Measurements from ENCODE around the gene LRWD1.
A peak's percentile ranks its signal among the peaks of the same experiment; 100 is the strongest.
"Not testable (repeated sequence)": the region's sequence is repeated elsewhere in the genome, so short reads cannot be mapped to it uniquely, and the experiment has no call there.

LRWD1 gene

DNA sequence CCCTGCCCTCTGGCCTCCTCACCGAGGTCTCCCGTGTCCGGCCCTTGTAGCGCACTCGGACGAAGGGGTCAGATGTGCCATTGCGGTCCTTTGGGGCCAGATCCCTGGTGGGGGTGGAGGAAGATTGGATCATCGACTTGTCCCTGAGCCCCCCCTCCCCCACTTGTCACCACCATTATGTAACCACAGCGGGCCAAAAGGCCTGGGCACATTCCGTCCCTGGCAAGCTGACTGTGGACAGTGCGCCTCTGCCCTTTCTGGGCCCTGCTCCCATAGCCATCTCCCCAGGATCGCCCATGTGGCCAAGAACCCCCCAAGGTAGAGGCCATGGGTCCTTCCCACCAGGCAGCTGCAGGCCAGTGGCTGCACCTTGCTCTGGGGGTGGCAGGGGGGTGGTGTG is 38.4 kb downstream of the LRWD1 start:
- DNase-seq, result not testable (repeated sequence)

DNA sequence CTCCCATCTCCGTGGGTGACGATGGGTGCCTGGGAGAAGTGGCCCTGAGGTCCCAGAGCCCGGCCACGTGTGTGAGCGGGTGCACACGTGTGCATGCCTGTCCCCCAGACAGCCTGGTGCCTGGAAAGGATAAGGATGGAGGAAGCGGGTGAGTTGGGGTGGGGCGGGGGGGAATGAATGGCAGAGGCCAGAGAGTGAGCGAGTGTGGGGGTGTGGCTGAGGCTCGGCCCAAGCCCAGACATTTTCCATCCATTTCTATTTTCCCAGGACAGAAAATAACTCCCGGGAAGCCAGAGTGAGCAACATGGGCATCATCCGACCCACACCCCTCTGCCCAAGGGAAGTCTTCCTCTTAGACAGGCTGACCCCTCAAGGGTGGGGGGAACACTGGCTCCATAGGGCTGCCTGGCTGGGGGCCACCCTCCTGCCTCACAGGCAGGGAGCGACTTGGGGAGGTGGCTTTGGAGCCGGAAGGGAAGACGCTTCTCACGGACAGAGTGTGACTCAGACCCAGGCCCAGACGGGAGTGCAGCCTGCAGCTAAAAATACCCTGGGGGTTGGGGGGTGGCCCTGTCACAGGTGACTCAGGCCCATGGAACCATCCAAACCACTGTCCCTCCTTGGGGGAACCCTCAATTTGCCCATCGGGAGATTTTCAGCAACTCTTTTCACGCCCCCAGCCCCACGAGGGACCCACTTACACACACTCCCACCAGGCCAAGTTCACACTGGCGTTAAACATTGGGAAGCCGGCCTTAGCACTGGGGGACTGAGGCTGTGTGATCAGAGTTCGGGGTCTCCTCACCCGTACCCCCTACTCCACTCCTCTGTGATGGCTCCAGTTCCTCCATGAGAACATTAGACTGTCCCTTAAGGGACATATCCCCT is 40.8 kb downstream of the LRWD1 start:
- not testable (repeated sequence) for DNase-seq

DNA sequence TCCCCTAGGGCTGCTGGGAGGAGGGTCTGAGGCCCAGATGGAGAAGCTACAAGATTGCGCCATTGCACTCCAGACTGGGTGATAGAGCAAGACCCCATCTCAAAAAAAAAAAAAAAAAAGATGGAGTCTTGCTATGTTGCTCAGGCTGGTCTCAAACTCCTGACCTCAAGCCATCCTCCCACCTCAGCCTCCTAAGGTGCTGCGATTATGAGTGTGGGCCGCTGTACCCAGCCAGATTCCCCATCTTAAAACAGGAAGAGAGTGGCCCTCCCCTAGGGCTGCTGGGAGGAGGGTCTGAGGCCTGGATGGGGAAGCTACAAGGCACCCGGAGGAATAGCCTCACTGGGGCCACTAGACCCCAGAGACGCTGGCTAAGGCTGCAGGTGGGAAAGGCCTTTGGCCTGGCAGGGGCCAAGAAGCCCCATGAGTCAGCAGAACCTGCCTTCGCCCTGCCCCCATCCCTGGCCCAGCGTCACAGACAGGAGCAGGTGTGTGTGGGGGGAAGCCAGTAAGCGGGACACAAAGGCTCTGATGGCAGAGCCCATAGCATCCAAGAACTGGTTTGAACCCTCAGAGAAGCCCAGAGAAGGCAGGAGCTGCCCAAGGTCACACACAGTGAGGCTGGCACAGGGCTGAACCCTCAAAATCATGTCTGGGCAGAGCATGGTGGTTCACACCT is 42.8 kb downstream of the LRWD1 start:
- not testable (repeated sequence) for DNase-seq

DNA sequence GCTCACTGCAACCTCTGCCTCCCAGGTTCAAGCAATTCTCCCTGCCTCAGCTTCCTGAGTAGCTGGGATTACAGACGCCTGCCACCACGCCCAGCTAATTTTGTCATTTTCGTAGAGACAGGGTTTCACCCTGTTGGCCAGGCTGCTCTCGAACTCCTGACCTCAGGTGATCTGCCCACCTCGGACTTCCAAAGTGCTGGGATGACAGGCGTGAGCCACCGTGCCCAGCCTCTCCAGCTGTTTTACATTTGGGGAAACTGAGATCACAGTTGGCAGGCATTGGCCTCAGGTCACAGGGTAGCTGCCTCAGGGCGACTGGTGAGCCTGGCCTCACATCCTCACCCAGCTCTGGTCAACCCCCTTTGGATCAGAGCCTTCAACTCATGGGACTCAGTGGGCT is 45.8 kb downstream of the LRWD1 start:
- not testable (repeated sequence) for DNase-seq

DNA sequence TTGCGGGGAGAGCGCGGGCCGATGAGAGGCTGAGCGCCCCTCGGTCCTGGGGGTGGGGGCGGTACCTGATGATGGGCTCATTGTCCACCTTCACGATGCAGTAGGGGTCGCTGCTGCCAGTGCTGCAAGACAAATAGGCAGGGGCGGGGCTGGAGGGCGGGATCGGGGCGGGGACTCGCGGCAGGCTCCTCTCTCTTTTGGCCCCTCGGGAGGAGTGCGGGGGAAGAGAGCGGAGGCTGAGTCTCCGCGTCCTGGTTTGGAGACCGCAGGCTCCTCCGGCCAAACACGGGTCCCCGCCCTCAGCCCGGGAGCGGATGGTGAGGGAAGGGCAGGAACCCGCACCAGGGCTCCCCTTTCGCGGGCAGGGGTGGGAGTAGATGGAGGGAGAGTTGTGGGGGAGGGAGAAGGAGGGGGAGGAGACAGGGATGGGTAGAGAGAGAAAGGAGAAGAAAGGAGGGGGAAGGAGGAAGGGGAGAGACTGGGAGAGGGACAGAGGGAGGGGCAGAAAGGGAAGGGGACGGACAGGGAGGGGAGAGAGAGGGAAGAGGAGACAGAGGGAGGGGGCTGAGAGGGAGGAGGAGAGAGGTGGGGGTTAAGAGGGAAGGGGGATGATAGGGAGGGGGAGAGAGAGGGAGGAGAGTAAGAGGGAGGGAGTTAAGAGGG is 47.2 kb downstream of the LRWD1 start:
- DNase-seq, result not testable (repeated sequence)

DNA sequence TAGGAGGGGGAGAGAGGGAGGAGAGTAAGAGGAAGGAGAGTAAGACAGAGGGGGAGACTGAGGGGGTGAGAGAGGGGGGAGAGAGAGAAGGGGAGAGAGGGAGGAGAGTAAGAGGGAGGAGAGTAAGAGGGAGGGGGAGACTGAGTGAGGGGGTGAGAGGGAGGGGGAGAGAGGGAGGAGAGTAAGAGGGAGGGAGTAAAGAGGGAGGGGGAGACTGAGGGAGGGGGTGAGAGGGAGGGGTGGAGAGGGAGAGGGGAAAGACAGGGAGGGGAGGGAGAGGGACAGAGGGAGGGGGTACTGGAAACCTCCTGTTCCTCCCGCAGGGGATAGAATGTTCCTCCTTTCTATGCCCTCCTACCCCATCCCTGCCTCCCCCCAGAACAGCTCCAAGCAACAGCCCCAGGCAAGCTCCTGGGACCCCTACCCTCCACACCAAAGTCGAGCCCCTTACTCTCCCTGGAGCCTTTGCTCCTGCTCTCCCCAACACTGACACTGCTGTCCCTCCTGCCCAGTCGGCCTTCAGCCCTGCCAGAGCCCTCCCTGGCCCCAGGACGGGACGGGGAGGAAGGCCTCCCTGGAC is 47.9 kb downstream of the LRWD1 start:
- DNase-seq, result peak; percentile 90

DNA sequence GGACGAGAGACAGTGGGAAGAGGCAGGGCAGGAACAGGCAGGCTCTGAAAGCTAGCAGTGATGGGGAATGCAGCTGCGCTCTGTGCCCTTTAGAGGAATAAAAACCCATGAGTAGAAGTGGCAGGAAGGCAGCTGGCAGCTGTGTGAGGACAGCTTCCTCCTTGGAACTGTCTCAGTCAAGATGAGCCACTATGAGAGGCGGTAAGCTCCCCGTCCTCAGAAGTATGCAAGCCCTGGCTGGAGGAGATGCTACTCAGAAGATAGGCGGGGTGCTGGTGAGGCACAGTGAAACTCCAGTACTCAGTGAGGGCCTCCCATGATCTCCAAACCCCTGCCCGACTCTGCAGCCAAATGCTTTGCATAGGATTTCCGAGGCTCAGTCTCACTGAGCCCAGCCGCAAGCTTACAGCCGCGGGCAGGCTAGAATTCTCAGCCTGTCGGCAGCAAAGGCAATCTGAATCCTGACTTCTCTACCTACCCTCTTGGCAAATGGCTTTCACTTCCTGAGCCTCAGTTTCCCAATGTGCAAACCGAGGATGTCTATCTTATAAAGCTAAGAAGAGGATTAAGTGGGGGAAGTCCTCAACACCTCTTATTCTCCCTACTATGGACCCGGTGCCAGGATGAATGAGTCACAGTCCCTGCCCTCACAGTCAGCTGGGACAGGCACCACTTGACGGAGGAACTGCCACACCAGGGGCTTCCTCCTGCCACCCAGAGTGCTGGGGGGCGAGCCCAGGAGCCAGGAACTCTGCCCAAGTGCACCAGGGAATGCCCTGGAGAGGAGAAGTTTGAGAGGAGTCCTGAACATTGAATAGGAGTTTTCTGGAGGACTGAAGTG is 50.3 kb downstream of the LRWD1 start:
- DNase-seq, result not testable (repeated sequence)

DNA sequence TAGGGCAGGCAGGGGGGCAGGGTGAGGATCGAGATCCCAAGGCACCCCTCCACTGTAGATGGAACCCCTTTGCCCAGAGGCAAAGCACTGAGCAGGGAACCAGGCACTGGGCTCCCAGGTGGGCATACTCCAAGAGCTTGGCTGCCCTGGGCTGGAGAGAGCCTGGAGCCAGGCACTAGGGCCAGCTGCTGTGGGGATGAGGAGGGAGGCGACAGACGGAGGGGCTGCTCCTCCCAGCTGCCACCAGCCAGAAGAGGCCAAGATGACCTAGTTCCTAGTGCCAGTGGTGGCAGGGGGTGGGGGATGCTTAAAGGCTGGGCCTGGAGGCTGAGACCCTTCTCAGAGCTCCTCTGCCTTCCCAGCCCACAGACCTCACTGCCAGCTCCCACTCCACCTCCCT is 51.1 kb downstream of the LRWD1 start:
- DNase-seq, result not testable (repeated sequence)

DNA sequence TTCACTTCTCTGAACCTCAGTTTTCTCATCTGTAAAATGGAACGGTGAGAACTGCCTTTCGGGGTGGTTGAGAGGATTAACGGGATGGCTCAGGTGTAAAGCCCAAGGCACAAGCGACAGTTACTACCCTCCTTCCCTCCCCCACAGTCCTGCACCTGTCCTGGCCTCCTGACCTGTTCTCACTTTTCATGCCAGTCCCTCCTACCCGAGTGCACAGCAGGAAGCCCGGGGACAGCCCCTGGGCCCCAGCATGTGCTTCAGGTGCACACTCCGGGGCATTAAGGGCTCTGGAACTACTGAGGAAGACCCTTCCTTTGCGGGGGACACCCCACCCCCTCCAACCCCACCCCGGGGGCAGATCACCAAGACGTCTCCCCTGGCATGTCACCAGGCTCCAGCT is 52.2 kb downstream of the LRWD1 start:
- DNase-seq, result not testable (repeated sequence)

DNA sequence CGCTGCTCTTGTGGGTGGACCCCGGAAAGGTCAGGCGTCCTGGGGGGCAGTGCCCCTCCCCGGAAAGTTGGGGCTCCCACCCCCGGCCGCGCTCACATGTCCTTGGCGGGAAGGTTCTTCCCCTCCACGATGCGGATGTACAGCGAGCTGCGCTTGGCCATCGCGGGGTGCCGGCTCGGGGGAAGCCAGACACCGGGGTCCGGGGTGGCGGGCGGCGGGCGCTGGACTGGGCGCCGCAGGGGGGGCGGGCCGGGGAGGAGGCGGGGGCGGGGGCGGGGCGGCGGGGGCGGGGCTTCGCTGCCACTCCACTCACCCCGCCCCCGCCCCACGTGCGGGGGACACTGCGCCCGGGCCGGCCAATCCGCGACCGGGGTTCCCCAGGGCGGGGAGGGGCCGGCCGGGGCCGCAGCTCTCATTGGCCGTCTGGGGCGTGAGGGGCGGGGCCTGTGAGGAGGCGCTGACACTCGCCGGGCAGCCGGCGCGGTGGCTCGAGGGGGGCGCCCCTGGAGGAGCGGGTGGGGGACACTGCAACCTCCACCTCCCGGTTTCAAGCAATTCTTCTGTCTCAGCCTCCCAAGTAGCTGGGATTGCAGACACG is 52.9 kb downstream of the LRWD1 start, which contains the start of gene RASA4B:
RASA4B (minus strand) TSS at position 228 of the 598 bp plus-strand sequence; CDS start at position 161, 67 bp downstream.
- not testable (repeated sequence) for DNase-seq

DNA sequence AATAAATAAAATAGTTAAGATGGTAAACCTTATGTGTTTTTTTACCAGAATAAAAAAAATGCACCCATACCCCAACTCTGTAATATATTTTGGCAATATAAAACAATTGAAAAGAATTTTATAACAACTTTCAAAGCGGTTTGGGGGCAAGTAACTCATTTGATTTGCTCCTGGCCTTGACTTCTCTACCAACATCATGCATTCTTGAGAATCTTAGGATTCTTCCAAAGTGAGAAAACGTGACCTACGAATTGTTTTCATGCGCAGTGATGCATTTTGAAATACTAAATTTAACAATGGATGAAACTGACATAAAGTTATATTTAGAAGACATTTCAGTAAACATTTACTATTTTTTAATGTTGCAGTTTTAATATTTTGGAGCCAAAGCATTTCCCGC is 56.0 kb downstream of the LRWD1 start:
- DNase-seq, result not testable (repeated sequence)
